ENCODE measurements around the gene MACROD2. TPM values are rescaled to one million over a fixed set of nuclear protein-coding genes. Genes with fewer than 3 reads are reported as not detected.

The MACROD2 gene
- total RNA-seq, 1 donor from 2014 or later = 6.7 TPM

DNA sequence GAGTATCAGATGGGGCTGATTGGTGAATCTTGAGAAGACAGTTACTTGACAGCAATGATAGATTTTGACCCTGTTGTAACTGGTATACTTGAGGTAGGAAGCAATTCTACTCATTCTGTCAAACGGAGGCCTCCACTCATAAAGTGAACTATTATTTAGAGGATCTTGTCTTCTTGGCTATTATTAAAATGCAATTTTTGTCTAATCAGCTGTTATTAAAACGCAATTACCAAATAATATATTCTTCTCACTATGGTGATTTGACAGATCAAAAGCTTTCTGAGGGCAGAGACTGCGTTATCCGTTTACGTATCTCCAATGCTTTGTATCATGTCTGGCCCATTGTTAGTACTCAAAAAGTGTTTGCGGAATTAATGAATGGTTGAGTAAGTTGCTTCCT, 120.7 kb downstream of the MACROD2 start:
- TF ChIP-seq, protein P1, sequence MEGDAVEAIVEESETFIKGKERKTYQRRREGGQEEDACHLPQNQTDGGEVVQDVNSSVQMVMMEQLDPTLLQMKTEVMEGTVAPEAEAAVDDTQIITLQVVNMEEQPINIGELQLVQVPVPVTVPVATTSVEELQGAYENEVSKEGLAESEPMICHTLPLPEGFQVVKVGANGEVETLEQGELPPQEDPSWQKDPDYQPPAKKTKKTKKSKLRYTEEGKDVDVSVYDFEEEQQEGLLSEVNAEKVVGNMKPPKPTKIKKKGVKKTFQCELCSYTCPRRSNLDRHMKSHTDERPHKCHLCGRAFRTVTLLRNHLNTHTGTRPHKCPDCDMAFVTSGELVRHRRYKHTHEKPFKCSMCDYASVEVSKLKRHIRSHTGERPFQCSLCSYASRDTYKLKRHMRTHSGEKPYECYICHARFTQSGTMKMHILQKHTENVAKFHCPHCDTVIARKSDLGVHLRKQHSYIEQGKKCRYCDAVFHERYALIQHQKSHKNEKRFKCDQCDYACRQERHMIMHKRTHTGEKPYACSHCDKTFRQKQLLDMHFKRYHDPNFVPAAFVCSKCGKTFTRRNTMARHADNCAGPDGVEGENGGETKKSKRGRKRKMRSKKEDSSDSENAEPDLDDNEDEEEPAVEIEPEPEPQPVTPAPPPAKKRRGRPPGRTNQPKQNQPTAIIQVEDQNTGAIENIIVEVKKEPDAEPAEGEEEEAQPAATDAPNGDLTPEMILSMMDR (conservative IDR thresholded peaks at IDR 0.05) = no peak
- Mint-ChIP-seq H3K36me3 (no peaks in the 10 kb centered on the region), H3K27ac (no peak overlapping the region), H3K9me3 (no peaks in the 10 kb centered on the region), H3K4me3 (no peak overlapping the region), H3K27me3 (peaks cover 10% of the 10 kb centered on the region), H3K4me1 (ENCODE audit: unreplicated experiment) (no peaks in the 10 kb centered on the region)
- no peak for DNase-seq (ENCODE audit: extremely low spot score, unreplicated experiment)

- H3K27me3 Mint-ChIP-seq = peaks cover 7% of the 10 kb centered on the region
- no peak overlapping the region for H3K4me3 Mint-ChIP-seq
- H3K36me3 Mint-ChIP-seq = no peaks in the 10 kb centered on the region
- no peak for DNase-seq (ENCODE audit: extremely low spot score, unreplicated experiment)
- TF ChIP-seq, protein P1 (conservative IDR thresholded peaks at IDR 0.05) = no peak
- H3K9me3 Mint-ChIP-seq = no peaks in the 10 kb centered on the region
- no peak overlapping the region for H3K27ac Mint-ChIP-seq
- H3K4me1 Mint-ChIP-seq (ENCODE audit: unreplicated experiment) = no peaks in the 10 kb centered on the region
Measured at GRCh38 chr20:14117768-14118167, 122.5 kb downstream of the MACROD2 start.

DNA sequence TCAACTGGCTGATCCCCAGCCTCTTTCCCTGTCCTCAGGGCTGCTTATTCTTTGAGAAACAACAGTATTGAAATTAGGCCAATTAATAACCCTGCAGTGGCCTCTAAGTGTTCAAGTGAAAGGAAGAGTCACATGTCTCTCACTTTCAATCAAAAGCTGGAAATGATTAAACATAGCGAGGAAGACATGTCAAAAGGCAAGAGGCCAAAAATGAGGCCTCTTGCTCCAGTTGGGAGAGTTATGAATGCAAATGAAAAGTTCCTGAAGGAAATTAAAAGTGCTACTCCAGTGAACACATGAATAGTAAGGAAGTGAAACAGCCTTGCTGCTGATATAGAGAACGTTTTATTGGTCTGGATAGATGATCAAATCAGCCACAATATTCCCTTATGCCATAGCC, 131.5 kb downstream of the MACROD2 start:
- peaks cover 20% of the 10 kb centered on the region for H3K9me3 Mint-ChIP-seq
- TF ChIP-seq, protein P1 (conservative IDR thresholded peaks at IDR 0.05) = no peak

DNA sequence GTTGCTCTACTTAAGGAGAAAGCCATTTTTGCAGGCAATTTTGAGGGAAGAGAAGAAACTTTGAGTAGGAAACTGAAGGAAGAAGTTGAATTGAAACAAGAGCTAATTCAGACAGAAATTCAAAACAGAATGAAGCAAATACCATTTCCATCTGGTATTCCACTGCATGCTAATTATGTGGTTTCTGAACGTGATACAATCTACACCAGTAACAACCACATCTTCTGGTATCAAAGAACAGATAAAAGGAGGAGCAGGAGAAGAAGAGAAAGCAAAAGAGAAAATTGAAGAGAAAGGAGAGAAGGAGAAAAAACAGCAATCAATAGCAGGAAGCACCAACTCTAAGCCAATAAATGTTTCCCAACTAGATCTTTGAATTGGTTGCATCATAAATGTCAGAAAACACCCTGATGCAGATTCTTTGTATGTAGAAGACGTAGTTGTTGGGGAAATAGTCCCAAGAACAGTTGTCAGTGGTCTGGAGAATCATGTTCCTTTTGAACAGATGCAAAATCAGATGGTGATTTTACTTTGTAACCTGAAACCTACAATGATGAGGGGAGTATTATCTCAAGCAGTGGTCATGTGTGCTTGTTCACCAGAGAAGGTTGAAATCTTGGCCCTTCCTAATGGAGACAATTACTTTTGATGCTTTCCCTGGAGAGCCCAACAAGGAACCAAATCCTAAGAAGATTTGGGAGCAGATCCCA, 132.4 kb downstream of the MACROD2 start:
- Mint-ChIP-seq H3K27ac (no peak overlapping the region), H3K36me3 (no peaks in the 10 kb centered on the region), H3K27me3 (no peaks in the 10 kb centered on the region), H3K4me1 (ENCODE audit: unreplicated experiment) (peaks cover 5% of the 10 kb centered on the region), H3K4me3 (no peak overlapping the region), H3K9me3 (peaks cover 20% of the 10 kb centered on the region)
- TF ChIP-seq, protein P1 (conservative IDR thresholded peaks at IDR 0.05) = no peak
- no peak for DNase-seq (ENCODE audit: extremely low spot score, unreplicated experiment)

More for the DNA sequence above, 131.5 kb downstream of the MACROD2 start:
- H3K4me3 Mint-ChIP-seq = no peak overlapping the region
- no peaks in the 10 kb centered on the region for H3K27me3 Mint-ChIP-seq
- H3K4me1 Mint-ChIP-seq (ENCODE audit: unreplicated experiment) = peaks cover 5% of the 10 kb centered on the region
- no peak for DNase-seq (ENCODE audit: extremely low spot score, unreplicated experiment)
- H3K36me3 Mint-ChIP-seq = no peaks in the 10 kb centered on the region
- no peak overlapping the region for H3K27ac Mint-ChIP-seq

GRCh38 chr20:14134004-14134403, 138.7 kb downstream of the MACROD2 start:
- no peak for DNase-seq (ENCODE audit: extremely low spot score, unreplicated experiment)
- peaks cover 3% of the 10 kb centered on the region for H3K27me3 Mint-ChIP-seq
- peaks cover 4% of the 10 kb centered on the region for H3K36me3 Mint-ChIP-seq
- no peaks in the 10 kb centered on the region for H3K4me1 Mint-ChIP-seq (ENCODE audit: unreplicated experiment)
- TF ChIP-seq, protein P1 (conservative IDR thresholded peaks at IDR 0.05) = no peak
- no peak overlapping the region for H3K4me3 Mint-ChIP-seq
- peaks cover 10% of the 10 kb centered on the region for H3K9me3 Mint-ChIP-seq
- no peak overlapping the region for H3K27ac Mint-ChIP-seq
